Caco-2 (cell line): ENCODE results near the gene MRPL24. TPM values are rescaled to one million over a fixed set of nuclear protein-coding genes. Genes with fewer than 3 reads are reported as not detected.
A peak's percentile ranks its signal among the peaks of the same experiment; 100 is the strongest.

Experiments
- BruUV-seq: library from RNA; stranded (reverse); fragments of 400-500 nt; replicated peaks from 2 replicates; lab custom pipeline; 2021; lab: Mats Ljungman, UMichigan
- CTCF ChIA-PET: fragments of 300-600 bp; sonication (Branson Sonifier 250); formaldehyde crosslinking; loops from one replicate; lab custom pipeline; 2022; ENCODE audit warnings: antibody characterized with exemption; lab: Charles Lee
- POLR2A ChIA-PET: fragments of 300-600 bp; sonication (Branson Sonifier 250); formaldehyde crosslinking; loops from one replicate; lab custom pipeline; 2022; ENCODE audit warnings: antibody characterized with exemption; lab: Charles Lee
- DNase-seq, 2 experiments: peaks; one replicate each; pipeline versions ENCODE4 v3.0.0 to v3.0.0-alpha.2; 2020 to 2022
- H3K27me3 ChIP-seq: replicated peaks from 2 replicates; pipeline ENCODE4 v1.6.0; 2011; ENCODE audit warnings: low read length; ENCODE audit not compliant: control insufficient read depth, insufficient read depth
- H3K36me3 ChIP-seq: 2 replicates; pipeline ENCODE4 v1.5.1; 2011; ENCODE audit warnings: low read length; ENCODE audit not compliant: control insufficient read depth, insufficient read depth
- H3K4me1 ChIP-seq: fragments of 250-450 bp; sonication (Bioruptor Pico); 2 replicates; pipeline ENCODE4 v1.5.1; 2020; ENCODE audit warnings: mild to moderate bottlenecking
- H3K4me3 ChIP-seq: 2 replicates; pipeline ENCODE4 v1.5.1; 2011; ENCODE audit warnings: low read depth, mild to moderate bottlenecking, control low read depth, low read length
- H3K9me3 ChIP-seq: fragments of 250-450 bp; sonication (Bioruptor Pico); 2 replicates; pipeline ENCODE4 v1.5.1; 2020; ENCODE audit warnings: mild to moderate bottlenecking, moderate library complexity
- H3K27ac Mint-ChIP-seq: one replicate; pipeline ENCODE4 v1.8.0; 2022; ENCODE audit warnings: mixed read lengths; ENCODE audit not compliant: unreplicated experiment
- H3K27me3 Mint-ChIP-seq: one replicate; pipeline ENCODE4 v1.8.0; 2022; ENCODE audit warnings: mixed read lengths; ENCODE audit not compliant: insufficient read depth, unreplicated experiment
- H3K36me3 Mint-ChIP-seq: one replicate; pipeline ENCODE4 v1.8.0; 2022; ENCODE audit warnings: mild to moderate bottlenecking, mixed read lengths; ENCODE audit not compliant: insufficient read depth, unreplicated experiment
- H3K4me1 Mint-ChIP-seq: one replicate; pipeline ENCODE4 v1.8.0; 2022; ENCODE audit warnings: low read depth, mixed read lengths; ENCODE audit not compliant: unreplicated experiment
- H3K4me3 Mint-ChIP-seq: one replicate; pipeline ENCODE4 v1.8.0; 2022; ENCODE audit warnings: mild to moderate bottlenecking, moderate library complexity, mixed read lengths; ENCODE audit not compliant: unreplicated experiment
- H3K9me3 Mint-ChIP-seq: one replicate; pipeline ENCODE4 v1.8.0; 2022; ENCODE audit warnings: mixed read lengths; ENCODE audit not compliant: unreplicated experiment
- CTCF ChIP-seq, 2 experiments: fragments of 200-600 bp in 1 of 2; IDR thresholded peaks; 1 replicate in 1 of 2; 2 replicates in 1 of 2; pipeline versions ENCODE4 v1.5.1 to v1.8.0; 2011 to 2022; ENCODE audit warnings: antibody characterized with exemption in 1 of 2, control low read depth in 1 of 2, inconsistent platforms in 1 of 2, low read depth in 1 of 2, low read length in 1 of 2, mild to moderate bottlenecking in 1 of 2, moderate library complexity in 1 of 2; ENCODE audit not compliant: insufficient read depth in 1 of 2, severe bottlenecking in 1 of 2, unreplicated experiment in 1 of 2
- intact Hi-C: fragments of 100-400 bp; cut with micrococcal nuclease; formaldehyde crosslinking; loops from one replicate; pipeline ENCODE4 v1.10.0; 2022; ENCODE audit not compliant: unreplicated experiment
- total RNA-seq: library from RNA; stranded (reverse); gene quantifications from 2 replicates; pipeline ENCODE4 v1.2.3, GENCODE V29; 2022

MRPL24 gene
- total RNA-seq, 1 experiment from 2014 or later: 52.6 TPM

GRCh38 chr1:156706657-156707416 lies 34.1 kb downstream of the MRPL24 start:
- no peaks in the 10 kb centered on the region for H3K36me3 ChIP-seq
- H3K27me3 ChIP-seq: no peaks in the 10 kb centered on the region
- H3K4me3 Mint-ChIP-seq: peak overlapping the region; percentile 90
- intact Hi-C loops: loop anchor here (1.0 kb wide), 2 partner anchors 18 kb away; no protein-coding TSS in a partner anchor
- peaks cover 7% of the 10 kb centered on the region for H3K4me1 ChIP-seq
- POLR2A ChIA-PET: interaction anchor here (0.6 to 2.8 kb wide), 5 partner anchors 17 to 110 kb away, joined by 3 to 19 read pairs (median 4); partner anchors contain the start of genes HDGF, ISG20L2, METTL25B and MRPL24
- TF ChIP-seq CTCF (IDR thresholded peaks at IDR 0.05; ENCODE audit: insufficient read depth in 1 of 2, low read depth in 1 of 2, low read length in 1 of 2, severe bottlenecking in 1 of 2, unreplicated experiment in 1 of 2): no peak
- peaks cover 16% of the 10 kb centered on the region for H3K4me1 Mint-ChIP-seq
- H3K36me3 Mint-ChIP-seq: peaks cover 9% of the 10 kb centered on the region
- no peaks in the 10 kb centered on the region for H3K9me3 ChIP-seq
- no peaks in the 10 kb centered on the region for H3K9me3 Mint-ChIP-seq
- peak overlapping the region; percentile 86 for H3K27ac Mint-ChIP-seq
- CTCF ChIA-PET: interaction anchor here (0.6 to 7.3 kb wide), 18 partner anchors 9 to 221 kb away, joined by 3 to 190 read pairs (median 5); partner anchors contain the start of genes HDGF, ISG20L2, METTL25B and NES
- BruUV-seq: no TSS peak
- DNase-seq: peak; percentile 42 to 68
- H3K27me3 Mint-ChIP-seq: no peaks in the 10 kb centered on the region
- H3K4me3 ChIP-seq: peak overlapping the region; percentile 53

DNA sequence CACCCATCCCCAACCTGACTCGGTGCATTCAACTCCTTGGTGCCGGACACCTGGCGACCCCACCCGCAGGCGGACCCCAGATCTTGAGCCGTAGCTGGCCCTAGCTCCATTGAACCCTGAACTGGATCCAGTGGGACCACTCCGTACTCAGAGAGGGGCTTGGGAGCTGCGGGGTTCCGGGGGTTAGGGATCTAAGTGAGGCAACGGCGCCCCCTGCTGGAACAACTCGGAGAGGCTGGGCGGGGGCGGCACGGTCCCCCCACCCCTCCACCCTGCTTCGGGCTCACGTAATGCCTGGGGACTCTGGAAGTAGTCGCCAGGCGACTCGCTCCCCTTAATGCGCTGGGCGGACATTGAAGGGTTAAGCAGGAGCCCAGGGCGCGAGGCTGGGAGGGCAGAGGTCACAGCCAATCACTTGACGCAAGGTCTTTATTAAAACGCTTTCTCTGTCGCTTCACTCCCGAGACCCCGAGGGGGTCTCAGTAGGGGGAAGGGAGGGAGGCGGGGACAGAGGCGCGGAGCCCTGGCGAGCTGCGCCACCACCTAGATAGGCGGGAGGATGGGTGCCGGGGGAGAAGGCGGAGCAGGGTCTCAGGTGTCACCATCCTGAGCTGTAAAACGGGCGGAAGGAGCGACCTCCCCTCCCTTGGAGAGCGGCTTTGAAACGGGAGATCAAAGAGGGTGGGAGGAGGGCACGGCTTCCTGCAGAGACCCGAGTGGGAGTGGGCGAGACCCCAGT lies 34.8 kb downstream of the MRPL24 start:
- ChIA-PET CTCF (interaction anchor here (0.5 to 7.3 kb wide), 22 partner anchors 10 to 685 kb away, joined by 3 to 190 read pairs (median 6); partner anchors contain the start of genes HDGF, ISG20L2, METTL25B and NES), POLR2A (interaction anchor here (0.6 to 2.8 kb wide), 6 partner anchors 16 to 340 kb away, joined by 3 to 19 read pairs (median 4); partner anchors contain the start of genes HDGF, ISG20L2, METTL25B and MRPL24)
- Histone ChIP-seq H3K4me3 (peak overlapping the region; percentile 53), H3K27me3 (no peaks in the 10 kb centered on the region), H3K9me3 (no peaks in the 10 kb centered on the region), H3K36me3 (no peaks in the 10 kb centered on the region), H3K4me1 (peaks cover 7% of the 10 kb centered on the region)
- H3K4me1 Mint-ChIP-seq: peaks cover 16% of the 10 kb centered on the region
- TF ChIP-seq CTCF (IDR thresholded peaks at IDR 0.05; ENCODE audit: insufficient read depth in 1 of 2, low read depth in 1 of 2, low read length in 1 of 2, severe bottlenecking in 1 of 2, unreplicated experiment in 1 of 2): peak; percentile 73 to 87
- BruUV-seq: no TSS peak
- peak; percentile 79 to 83 for DNase-seq
- H3K4me3 Mint-ChIP-seq: peak overlapping the region; percentile 90
- H3K27me3 Mint-ChIP-seq: no peaks in the 10 kb centered on the region
- peaks cover 9% of the 10 kb centered on the region for H3K36me3 Mint-ChIP-seq
- H3K9me3 Mint-ChIP-seq: no peaks in the 10 kb centered on the region
- intact Hi-C loops: loop anchor here (1.0 kb wide), 2 partner anchors 17 to 19 kb away; no protein-coding TSS in a partner anchor
- peak overlapping the region; percentile 86 for H3K27ac Mint-ChIP-seq
